Gastrocnemius medialis (tissue), 4 donors: ENCODE results near the gene ALKBH7.

Source experiments
- CTCF ChIP-seq, 5 experiments: fragments of 450-650 bp in 3 of 5; fragments of 200-600 bp in 2 of 5; sonication (generic) in 2 of 5; IDR thresholded peaks in 4 of 5; conservative IDR thresholded peaks in 1 of 5; 1 replicate in 4 of 5; 2 replicates in 1 of 5; pipeline ENCODE4 v1.5.1; 2016 to 2019; ENCODE audit warnings: antibody characterized with exemption in 5 of 5, mild to moderate bottlenecking in 3 of 5, moderate library complexity in 3 of 5
- POLR2A ChIP-seq, 2 donors: fragments of 450-650 bp; IDR thresholded peaks; one replicate each; pipeline ENCODE4 v1.6.1; 2017; ENCODE audit warnings: antibody characterized with exemption in 2 of 2, mild to moderate bottlenecking in 2 of 2, moderate library complexity in 2 of 2

GRCh38 chr19:6352381-6353165 lies 20.0 kb upstream of the ALKBH7 start:
- TF ChIP-seq CTCF (IDR thresholded peaks at IDR 0.05 in 4 of 5, conservative IDR thresholded peaks at IDR 0.05 in 1 of 5) = no peak
- no peak for TF ChIP-seq POLR2A (IDR thresholded peaks at IDR 0.05)
